ENCODE measurements around the gene DSTYK.

DNA sequence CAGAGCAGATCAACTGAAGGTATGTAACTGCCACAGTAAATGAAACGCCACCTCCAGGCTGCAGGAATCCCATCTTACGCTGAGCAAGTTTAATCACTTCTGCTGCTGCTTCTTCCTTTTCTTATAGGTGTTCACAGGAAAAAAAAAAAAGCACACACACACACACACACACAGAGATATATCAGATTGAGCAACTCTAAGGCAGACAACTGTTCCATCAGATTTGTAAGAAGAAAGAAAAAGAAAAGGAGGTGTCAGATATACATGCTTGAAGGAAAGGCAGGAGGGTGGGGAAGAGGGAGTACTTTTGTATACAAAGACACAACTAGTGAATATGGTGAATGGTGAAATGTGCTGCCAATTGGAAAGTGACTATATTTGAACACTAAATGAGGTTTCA, 28.6 kb downstream of the DSTYK start:
- TF ChIP-seq GATA3 (IDR thresholded peaks at IDR 0.05; ENCODE audit: low read depth, low read length) = no peak
- TF ChIP-seq GATA2 (IDR thresholded peaks at IDR 0.05; ENCODE audit: low read depth, low read length) = no peak

Data from SH-SY5Y (cell line).